ENCODE data around the gene PRF1. TPM values are rescaled to one million over a fixed set of nuclear protein-coding genes. Genes with fewer than 3 reads are reported as not detected.

Gene PRF1
- total RNA-seq, 2 donors from 2014 or later: not detected

DNA sequence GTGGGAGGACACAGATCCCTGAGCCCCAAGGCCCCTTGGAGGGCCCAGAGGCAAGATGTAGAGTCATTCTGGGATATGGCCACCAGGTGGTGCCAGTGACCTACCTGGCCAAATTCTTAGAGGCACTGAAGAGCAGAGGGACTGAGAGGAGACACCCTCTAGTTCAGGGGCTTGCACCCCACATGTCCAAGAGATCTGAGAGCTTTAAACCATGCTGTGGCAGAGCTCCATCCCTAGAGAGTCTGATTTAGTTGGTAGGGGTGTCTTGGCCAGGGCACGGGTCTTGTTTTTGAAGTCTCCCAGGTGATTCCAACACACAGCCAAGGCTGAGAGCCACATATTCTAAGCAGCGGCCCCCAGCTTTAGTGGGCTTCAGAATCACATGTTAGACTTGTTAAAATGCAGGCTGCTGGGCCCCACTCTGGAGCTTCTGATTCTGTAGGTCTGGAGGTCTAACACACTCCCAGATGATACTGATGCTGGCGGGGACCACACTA lies 52.5 kb downstream of the PRF1 start:
- Histone ChIP-seq H3K4me3 (ENCODE audit: low read length) (no peak overlapping the region), H3K9me3 (ENCODE audit: control insufficient read depth, low read length) (no peaks in the 10 kb centered on the region), H3K4me1 (ENCODE audit: control insufficient read depth, insufficient read depth, low read length) (no peaks in the 10 kb centered on the region), H3K36me3 (ENCODE audit: control insufficient read depth, insufficient read depth, low read length) (peaks cover 7% of the 10 kb centered on the region), H3K9ac (ENCODE audit: extremely low read depth, low read length, poor library complexity, severe bottlenecking) (no peak overlapping the region), H3K27ac (ENCODE audit: low read depth, low read length) (no peak overlapping the region), H3K27me3 (ENCODE audit: control insufficient read depth, insufficient read depth, low read length, poor library complexity, severe bottlenecking) (no peaks in the 10 kb centered on the region)
- TF ChIP-seq, protein P1, sequence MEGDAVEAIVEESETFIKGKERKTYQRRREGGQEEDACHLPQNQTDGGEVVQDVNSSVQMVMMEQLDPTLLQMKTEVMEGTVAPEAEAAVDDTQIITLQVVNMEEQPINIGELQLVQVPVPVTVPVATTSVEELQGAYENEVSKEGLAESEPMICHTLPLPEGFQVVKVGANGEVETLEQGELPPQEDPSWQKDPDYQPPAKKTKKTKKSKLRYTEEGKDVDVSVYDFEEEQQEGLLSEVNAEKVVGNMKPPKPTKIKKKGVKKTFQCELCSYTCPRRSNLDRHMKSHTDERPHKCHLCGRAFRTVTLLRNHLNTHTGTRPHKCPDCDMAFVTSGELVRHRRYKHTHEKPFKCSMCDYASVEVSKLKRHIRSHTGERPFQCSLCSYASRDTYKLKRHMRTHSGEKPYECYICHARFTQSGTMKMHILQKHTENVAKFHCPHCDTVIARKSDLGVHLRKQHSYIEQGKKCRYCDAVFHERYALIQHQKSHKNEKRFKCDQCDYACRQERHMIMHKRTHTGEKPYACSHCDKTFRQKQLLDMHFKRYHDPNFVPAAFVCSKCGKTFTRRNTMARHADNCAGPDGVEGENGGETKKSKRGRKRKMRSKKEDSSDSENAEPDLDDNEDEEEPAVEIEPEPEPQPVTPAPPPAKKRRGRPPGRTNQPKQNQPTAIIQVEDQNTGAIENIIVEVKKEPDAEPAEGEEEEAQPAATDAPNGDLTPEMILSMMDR (conservative IDR thresholded peaks at IDR 0.05): peak; percentile 92
- Mint-ChIP-seq H3K9me3 (no peaks in the 10 kb centered on the region), H3K4me3 (no peak overlapping the region), H3K27ac (no peak overlapping the region), H3K4me1 (no peaks in the 10 kb centered on the region), H3K27me3 (ENCODE audit: insufficient read depth) (no peaks in the 10 kb centered on the region), H3K36me3 (ENCODE audit: low read depth) (peaks cover 18% of the 10 kb centered on the region)
- 90 to 92% methylated on average over 2 to 3 of the region's 3 CpGs for WGBS, 2 experiments (ENCODE audit: insufficient coverage in 1 of 2, insufficient read length in 1 of 2)
- peak; percentile 93 for DNase-seq

DNA sequence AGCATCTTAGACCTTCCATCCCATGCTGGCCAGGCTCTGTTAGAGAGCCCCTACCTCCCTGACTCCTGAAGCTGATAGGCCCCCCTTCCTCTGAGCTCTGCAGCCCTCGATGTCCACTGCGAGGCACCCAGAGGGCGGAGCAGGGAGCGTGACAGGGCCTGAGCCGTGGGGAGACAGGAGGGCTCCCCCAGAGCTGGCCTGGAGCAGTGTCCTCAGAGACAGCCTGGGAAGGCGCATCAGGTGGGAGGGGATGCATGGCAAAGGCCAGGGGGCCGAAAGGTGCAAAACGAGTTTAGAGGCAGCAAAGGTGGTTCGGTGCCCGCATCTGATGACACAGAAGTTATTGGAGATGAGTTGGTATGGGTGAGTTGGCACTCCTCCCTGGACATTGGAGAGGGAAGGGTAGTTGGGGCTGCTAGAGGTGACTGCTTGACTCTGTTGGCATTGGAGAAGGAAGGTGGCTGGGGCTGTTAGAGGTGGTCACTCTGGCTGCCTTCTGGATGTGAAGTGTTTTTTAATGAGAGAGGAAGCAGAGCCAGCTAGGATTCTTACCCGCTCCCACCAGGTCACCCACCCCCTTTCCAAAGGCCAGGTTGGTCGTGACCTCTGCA lies 53.1 kb downstream of the PRF1 start:
- TF ChIP-seq, protein P1 (conservative IDR thresholded peaks at IDR 0.05): no peak
- 83 to 96% methylated on average over 9 to 12 of the region's 12 CpGs for WGBS, 2 experiments (ENCODE audit: insufficient coverage in 1 of 2, insufficient read length in 1 of 2)
- no peaks in the 10 kb centered on the region for H3K4me1 ChIP-seq (ENCODE audit: control insufficient read depth, insufficient read depth, low read length)
- Mint-ChIP-seq H3K9me3 (no peaks in the 10 kb centered on the region), H3K36me3 (ENCODE audit: low read depth) (peaks cover 18% of the 10 kb centered on the region), H3K27ac (no peak overlapping the region), H3K4me1 (no peaks in the 10 kb centered on the region), H3K4me3 (no peak overlapping the region), H3K27me3 (ENCODE audit: insufficient read depth) (no peaks in the 10 kb centered on the region)
- H3K36me3 ChIP-seq (ENCODE audit: control insufficient read depth, insufficient read depth, low read length): peaks cover 7% of the 10 kb centered on the region
- H3K27ac ChIP-seq (ENCODE audit: low read depth, low read length): no peak overlapping the region
- no peak for DNase-seq
- H3K9me3 ChIP-seq (ENCODE audit: control insufficient read depth, low read length): no peaks in the 10 kb centered on the region
- no peak overlapping the region for H3K9ac ChIP-seq (ENCODE audit: extremely low read depth, low read length, poor library complexity, severe bottlenecking)
- no peak overlapping the region for H3K4me3 ChIP-seq (ENCODE audit: low read length)
- no peaks in the 10 kb centered on the region for H3K27me3 ChIP-seq (ENCODE audit: control insufficient read depth, insufficient read depth, low read length, poor library complexity, severe bottlenecking)

Other genes starting within 250 kb of the PRF1 start
- 10 to 100 TPM; 12.9 to 23.0 TPM for gene LRRC20, start 220.1 kb downstream of the PRF1 start, total RNA-seq
- gene EIF4EBP2, start 198.6 kb downstream of the PRF1 start, total RNA-seq: 100 to 1,000 TPM; 103 to 119 TPM
- 10 to 100 TPM; 18.2 to 71.0 TPM for gene NODAL, start 161.1 kb downstream of the PRF1 start, total RNA-seq
- gene PALD1, start 124.0 kb downstream of the PRF1 start, total RNA-seq: 10 to 100 TPM; 17.3 to 19.7 TPM
- under 1 TPM; 0.44 to 0.79 TPM for gene ADAMTS14, start 69.8 kb upstream of the PRF1 start, total RNA-seq
- gene TBATA, start 182.6 kb upstream of the PRF1 start, total RNA-seq: not detected
- gene SGPL1, start 213.2 kb upstream of the PRF1 start, total RNA-seq: 100 to 1,000 TPM in 1 of 2 donors, 10 to 100 TPM in 1; 95.4 to 103 TPM